GM19324 (cell line): ENCODE measurements around the gene ATP13A4.

ENCODE experiments used
- ATAC-seq: cut with Tn5 transposase; IDR thresholded peaks from one replicate; pipeline ENCODE4 v1.9.1; 2021; ENCODE audit warnings: mild to moderate bottlenecking, moderate library complexity; ENCODE audit not compliant: unreplicated experiment, low FRiP score

ATP13A4 gene

GRCh38 chr3:193407112-193407511, 147.6 kb downstream of the ATP13A4 start:
- ATAC-seq, result no peak

DNA sequence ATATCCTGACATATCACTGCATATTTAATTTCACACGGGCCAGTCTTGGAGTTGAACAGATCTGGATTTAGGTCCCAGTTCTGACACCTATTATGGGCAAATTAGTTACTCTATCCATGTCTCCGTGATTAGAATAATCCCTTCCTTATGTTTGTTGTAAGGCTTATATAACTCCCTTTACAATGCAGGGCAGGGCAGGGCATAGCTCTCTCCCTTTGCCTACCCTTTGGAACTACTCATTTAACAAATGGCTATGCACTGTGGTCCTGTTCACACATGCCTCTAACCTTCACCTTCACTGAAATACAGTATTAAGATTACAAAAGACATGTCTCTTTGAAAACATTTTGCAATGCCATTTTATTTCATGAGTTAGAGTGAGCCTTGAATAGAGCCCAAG, 151.4 kb downstream of the ATP13A4 start:
- ATAC-seq, result no peak

DNA sequence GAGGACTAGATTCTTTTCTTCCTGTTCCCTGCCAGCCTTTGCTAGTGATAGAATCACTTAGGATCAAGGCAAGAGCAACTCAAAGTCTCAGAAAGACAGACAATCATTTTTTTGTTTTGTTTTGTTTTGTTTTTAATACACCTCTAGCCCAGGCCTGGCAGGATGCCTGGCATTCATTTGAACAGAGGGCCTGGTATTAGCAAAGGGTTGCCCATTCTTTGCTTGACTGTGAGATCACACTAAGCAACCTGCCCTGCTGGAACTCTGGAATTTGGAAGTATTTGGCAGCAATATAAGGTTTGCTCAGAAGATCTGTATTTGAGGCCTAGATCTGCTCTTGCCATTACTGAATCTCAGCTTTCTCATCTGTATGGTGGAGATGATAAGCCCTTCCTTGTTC, 154.4 kb downstream of the ATP13A4 start:
- no peak for ATAC-seq

GRCh38 chr3:193396451-193397244, 158.0 kb downstream of the ATP13A4 start:
- no peak for ATAC-seq

DNA sequence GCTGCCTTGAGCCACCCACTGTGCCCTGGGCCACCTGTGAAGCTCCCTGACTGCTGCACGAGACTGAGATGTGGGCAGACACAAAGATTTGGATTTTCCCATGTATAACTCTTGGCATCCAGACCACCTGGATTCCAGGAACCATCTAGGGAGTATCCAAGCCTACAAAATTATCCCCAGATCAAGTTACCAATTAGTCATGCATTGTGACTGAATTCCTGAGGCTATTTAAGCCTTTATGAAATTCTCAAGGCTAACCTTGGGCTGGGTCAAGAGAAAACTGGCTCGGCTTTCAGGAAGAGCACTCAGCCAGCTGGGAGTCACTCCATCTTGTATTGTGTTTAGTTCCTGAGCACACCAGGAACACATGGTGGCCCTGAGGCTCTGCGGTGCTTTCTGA, 162.8 kb downstream of the ATP13A4 start:
- no peak for ATAC-seq

- no peak for ATAC-seq
Observed at GRCh38 chr3:193389335-193389734, 165.4 kb downstream of the ATP13A4 start.

DNA sequence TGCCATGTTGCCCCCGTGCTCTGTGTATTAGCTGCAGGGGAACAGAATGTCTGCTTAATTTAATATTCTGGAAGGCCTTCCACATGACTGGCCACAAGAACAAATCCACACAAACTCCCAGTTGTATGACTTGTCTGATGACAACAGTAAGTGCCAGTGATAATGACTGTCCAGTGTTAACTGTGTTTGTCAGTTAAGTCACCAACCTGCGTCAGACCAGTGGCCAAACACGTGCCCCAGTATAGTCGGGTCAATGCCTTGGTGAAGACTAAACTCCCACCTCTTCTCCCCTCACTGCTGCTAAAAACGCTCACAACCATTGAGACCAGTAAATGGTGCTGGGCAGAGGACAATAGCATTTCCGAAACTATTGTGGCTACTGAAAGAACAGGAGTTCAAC, 166.3 kb downstream of the ATP13A4 start:
- ATAC-seq, result no peak

GRCh38 chr3:193387596-193387995, 167.1 kb downstream of the ATP13A4 start:
- ATAC-seq, result no peak

DNA sequence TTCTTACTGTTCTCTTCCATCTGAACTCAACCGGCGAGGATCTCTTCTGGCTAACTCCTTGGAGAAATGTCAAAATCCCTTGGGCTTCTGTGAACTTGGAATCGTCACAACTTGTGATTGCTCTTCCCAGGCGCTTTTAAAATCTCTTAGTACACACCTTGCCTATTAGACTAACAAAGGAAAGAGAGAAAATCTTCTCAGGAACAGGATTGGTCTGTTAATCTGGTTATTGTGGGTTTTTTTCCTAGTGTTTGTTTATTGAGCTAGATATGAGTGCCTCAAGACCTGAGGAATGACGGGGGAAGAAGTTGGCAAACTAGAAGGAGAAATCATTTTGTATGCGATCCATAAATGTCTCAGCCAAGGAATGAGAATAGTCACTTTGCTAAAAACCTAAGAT, 176.0 kb downstream of the ATP13A4 start, which contains the start of gene ATP13A5:
TSS of gene ATP13A5 (minus strand) at position 48 of the 400 bp plus-strand sequence. CDS start at position 20, 28 bp downstream.
- no peak for ATAC-seq

DNA sequence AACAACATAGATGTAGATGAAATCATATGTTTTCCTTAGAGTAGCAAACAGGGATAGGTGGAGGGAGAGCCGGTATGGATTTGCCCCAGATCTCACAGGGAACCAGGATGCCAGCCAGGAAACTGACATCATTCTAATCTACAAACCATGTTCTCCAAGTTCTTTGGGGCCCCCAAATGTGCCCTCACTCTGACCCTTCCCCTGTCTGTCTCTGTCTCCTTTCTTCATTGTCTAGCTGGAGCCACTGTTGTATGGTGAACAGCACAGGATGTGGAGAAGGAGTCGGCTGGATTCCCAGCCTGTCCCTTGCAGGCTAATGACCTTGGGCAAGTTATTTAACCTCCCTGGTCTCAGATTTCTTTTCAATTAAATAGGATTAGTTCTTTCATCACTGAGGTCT, 177.1 kb downstream of the ATP13A4 start:
- no peak for ATAC-seq

DNA sequence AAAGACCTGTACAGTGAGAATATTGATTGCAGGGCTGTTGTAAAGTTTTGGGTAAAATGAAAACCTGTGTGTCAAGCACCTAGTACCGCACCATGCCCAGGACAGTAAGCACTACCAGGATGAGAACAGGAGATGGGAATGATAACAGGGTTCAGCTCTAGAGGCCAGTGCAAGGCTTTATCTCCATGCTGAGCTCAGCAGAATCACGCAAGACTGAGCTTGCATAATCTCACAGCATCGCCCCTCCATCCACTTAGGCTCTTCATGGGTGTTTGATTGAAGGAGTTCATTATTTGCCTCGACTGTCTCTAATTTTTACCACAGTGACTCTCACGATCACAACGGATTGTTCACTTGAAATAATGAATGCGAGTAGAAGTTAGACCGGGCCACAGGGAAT, 179.1 kb downstream of the ATP13A4 start:
- no peak for ATAC-seq

DNA sequence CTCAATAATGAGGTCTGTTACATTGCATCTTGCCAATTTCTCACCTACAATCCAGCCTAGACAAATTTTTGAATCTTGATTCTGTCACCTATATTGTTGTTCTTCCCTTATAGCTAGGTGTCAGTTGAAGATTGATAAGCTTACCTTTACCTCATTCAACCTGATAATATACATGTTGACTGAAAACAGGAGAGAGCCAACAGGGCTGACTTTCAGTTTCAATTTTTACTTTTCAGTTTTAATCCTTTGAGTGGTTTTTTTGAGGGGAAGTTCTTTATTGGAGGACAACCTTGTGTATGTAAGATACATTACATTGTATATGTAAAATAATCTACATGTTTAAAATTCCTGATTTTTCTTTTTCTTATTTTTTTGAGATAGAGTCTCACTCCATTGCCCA, 181.9 kb downstream of the ATP13A4 start:
- no peak for ATAC-seq

- ATAC-seq, result no peak
Observed at GRCh38 chr3:193367868-193368267, 186.8 kb downstream of the ATP13A4 start.

DNA sequence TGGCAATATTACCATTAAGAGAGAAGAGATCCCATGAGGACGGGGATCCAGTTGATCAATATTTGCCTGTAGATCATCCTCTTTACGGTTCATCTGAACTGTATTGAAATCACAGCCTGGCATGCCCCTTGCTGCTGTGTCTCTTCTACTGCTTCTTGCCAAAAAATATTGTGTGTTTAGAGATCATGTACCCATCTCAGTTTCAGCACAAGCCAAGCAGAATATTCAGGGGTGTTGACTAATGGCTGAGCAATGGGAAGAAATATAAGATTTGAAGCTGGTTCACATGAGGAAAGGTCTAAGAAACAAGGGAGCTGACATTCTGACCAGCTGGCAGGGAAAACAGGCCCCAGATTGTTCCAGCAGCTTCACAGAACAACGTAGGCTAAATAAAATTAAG, 197.4 kb downstream of the ATP13A4 start:
- no peak for ATAC-seq

- no peak for ATAC-seq
Observed at GRCh38 chr3:193354423-193354822, 200.3 kb downstream of the ATP13A4 start.
